K562 (cell line): ENCODE results near the gene AP1M2. TPM values are rescaled to one million over a fixed set of nuclear protein-coding genes. Genes with fewer than 3 reads are reported as not detected.

Experiments
- ARID3A ChIP-seq: IDR thresholded peaks from 2 replicates; pipeline ENCODE4 v1.6.1; 2012; ENCODE audit warnings: low read depth, low read length, improper control_type of control experiment, borderline replicate concordance
- BCL6 ChIP-seq: fragments of 250-450 bp; sonication (Bioruptor Pico); IDR thresholded peaks from 2 replicates; pipeline ENCODE4 v1.4.0; 2020
- ESRRB ChIP-seq: fragments of 250-450 bp; sonication (Bioruptor Pico); IDR thresholded peaks from 2 replicates; pipeline ENCODE4 v1.5.0; 2020; ENCODE audit warnings: mild to moderate bottlenecking, moderate library complexity, borderline replicate concordance
- FOXJ2 ChIP-seq: fragments of 200-800 bp; sonication (Bioruptor generic); IDR thresholded peaks from 2 replicates; pipeline ENCODE4 v1.6.1; 2016; ENCODE audit warnings: missing genetic modification characterization, missing compliant biosample characterization
- KDM2B ChIP-seq: fragments of 250-450 bp; sonication (Bioruptor Pico); IDR thresholded peaks from 2 replicates; pipeline ENCODE4 v1.8.0; 2021; ENCODE audit warnings: mild to moderate bottlenecking, moderate library complexity
- PRDM10 ChIP-seq: fragments of 450-650 bp; IDR thresholded peaks from 2 replicates; pipeline ENCODE4 v1.6.1; 2018; ENCODE audit not compliant: partially characterized antibody
- ZBTB8A ChIP-seq: fragments of 450-650 bp; IDR thresholded peaks from 2 replicates; pipeline ENCODE4 v1.6.1; 2018; ENCODE audit warnings: mild to moderate bottlenecking, moderate library complexity; ENCODE audit not compliant: partially characterized antibody
- ZNF23 ChIP-seq: fragments of 250-450 bp; sonication (Bioruptor Pico); IDR thresholded peaks from 2 replicates; pipeline ENCODE4 v1.4.0; 2020; ENCODE audit warnings: mild to moderate bottlenecking
- ZNF57 ChIP-seq: fragments of 450-650 bp; formaldehyde crosslinking; IDR thresholded peaks from 2 replicates; pipeline ENCODE4 v1.4.0; 2020; ENCODE audit warnings: mild to moderate bottlenecking, moderate library complexity
- polyA plus RNA-seq, 8 experiments: library from polyadenylated mRNA; depleted of rRNA in 4 of 8; stranded (reverse) in 5 of 8; unstranded in 3 of 8; fragments of >200 nt; fragmentation: Nextera tagmentation in 2 of 8; fragmentation: Illumina TruSeq in 1 of 8; extraction: Ambion mirVana in 2 of 8; extraction: Trizol in 1 of 8; gene quantifications; 2 replicates each; pipeline versions ENCODE4 v1.2.1 to v1.2.3, GENCODE V29; 2011 to 2014; ENCODE audit warnings: inconsistent platforms in 1 of 8, missing spikeins in 1 of 8
- total RNA-seq, 7 experiments: library from RNA; depleted of rRNA in 6 of 7; stranded (reverse); fragments of >200 nt in 6 of 7; fragmentation: Illumina TruSeq in 2 of 7; extraction: Trizol in 2 of 7; gene quantifications; 2 replicates each; pipeline versions ENCODE4 v1.2.1 to v1.2.3, GENCODE V29; 2011 to 2021; ENCODE audit warnings: low replicate concordance in 1 of 7
- TF ChIP-seq, protein P1 (sequence below): fragments of 450-650 bp; formaldehyde crosslinking; IDR thresholded peaks from 2 replicates; pipeline ENCODE4 v1.4.0; 2022; ENCODE audit warnings: missing genetic modification characterization
- TF ChIP-seq, protein P2 (sequence below), 2 experiments: fragments of 450-650 bp; formaldehyde crosslinking in 1 of 2; IDR thresholded peaks; 2 replicates each; pipeline versions ENCODE4 v1.4.0 to v1.6.1; 2014 to 2020; ENCODE audit warnings: mild to moderate bottlenecking in 2 of 2, borderline replicate concordance in 1 of 2, low read depth in 1 of 2

AP1M2 gene
- total and polyA plus RNA-seq, 9 of the 15 experiments (the other 6 are each of a cell fraction or from before 2014, with no cell fraction given), result 0.33 to 1.4 (median 0.89) TPM; not detected in 1

DNA sequence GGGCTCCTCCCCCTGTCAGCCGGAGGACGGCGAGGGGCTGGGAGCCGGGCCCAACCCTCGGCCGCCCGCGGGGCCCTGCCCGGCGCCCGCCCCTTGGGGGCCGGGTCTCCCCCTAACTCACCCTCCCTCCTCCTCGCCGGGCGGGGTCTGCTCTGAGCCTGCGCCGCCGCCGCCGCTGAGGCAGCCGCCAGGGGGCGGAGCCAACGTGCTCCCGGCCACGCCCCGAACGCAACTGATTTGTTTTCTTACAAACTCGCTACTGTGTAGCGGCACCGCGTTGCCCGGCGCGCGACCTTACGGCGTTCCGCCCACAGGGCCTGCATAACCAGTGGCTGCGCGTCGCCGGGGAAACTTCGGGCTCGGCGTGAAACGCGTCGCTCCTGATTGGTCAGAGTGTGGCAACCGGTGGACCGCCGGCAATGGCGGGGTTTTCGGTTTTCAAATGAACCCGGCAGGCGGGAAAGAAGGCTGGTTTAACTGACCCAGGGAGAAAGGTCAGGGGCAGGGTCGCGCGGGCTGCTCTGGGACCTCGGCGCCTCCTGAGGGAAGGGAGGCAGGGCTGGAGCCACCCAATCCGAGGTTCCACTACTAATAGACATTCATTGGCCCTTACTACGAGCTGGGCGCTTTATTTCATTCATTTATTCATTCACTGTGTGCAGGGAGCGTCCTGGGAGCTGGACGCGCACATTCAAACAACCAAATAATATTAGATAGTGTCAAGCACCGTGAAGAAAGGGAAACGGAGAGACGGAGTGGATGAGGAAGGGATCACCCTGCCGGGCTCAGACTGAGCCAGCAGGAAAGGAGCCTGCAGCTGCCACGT is 18.1 kb downstream of the AP1M2 start, which contains the start of gene CDKN2D (continued):
- TF ChIP-seq BCL6 (CRISPR knock-in tag) (no peak), ZBTB8A (no peak), ESRRB (CRISPR knock-in tag) (no peak), FOXJ2 (tag) (no peak; the same call in 1 of the 2 replicates), KDM2B (CRISPR knock-in tag) (no peak), ARID3A (no peak), ZNF57 (CRISPR knock-in tag) (no peak), ZNF23 (CRISPR knock-in tag) (no peak), PRDM10 (no peak)
- TF ChIP-seq, protein P1, sequence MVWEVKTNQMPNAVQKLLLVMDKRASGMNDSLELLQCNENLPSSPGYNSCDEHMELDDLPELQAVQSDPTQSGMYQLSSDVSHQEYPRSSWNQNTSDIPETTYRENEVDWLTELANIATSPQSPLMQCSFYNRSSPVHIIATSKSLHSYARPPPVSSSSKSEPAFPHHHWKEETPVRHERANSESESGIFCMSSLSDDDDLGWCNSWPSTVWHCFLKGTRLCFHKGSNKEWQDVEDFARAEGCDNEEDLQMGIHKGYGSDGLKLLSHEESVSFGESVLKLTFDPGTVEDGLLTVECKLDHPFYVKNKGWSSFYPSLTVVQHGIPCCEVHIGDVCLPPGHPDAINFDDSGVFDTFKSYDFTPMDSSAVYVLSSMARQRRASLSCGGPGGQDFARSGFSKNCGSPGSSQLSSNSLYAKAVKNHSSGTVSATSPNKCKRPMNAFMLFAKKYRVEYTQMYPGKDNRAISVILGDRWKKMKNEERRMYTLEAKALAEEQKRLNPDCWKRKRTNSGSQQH (CRISPR knock-in tag), result peak; percentile 98
- TF ChIP-seq, protein P2, sequence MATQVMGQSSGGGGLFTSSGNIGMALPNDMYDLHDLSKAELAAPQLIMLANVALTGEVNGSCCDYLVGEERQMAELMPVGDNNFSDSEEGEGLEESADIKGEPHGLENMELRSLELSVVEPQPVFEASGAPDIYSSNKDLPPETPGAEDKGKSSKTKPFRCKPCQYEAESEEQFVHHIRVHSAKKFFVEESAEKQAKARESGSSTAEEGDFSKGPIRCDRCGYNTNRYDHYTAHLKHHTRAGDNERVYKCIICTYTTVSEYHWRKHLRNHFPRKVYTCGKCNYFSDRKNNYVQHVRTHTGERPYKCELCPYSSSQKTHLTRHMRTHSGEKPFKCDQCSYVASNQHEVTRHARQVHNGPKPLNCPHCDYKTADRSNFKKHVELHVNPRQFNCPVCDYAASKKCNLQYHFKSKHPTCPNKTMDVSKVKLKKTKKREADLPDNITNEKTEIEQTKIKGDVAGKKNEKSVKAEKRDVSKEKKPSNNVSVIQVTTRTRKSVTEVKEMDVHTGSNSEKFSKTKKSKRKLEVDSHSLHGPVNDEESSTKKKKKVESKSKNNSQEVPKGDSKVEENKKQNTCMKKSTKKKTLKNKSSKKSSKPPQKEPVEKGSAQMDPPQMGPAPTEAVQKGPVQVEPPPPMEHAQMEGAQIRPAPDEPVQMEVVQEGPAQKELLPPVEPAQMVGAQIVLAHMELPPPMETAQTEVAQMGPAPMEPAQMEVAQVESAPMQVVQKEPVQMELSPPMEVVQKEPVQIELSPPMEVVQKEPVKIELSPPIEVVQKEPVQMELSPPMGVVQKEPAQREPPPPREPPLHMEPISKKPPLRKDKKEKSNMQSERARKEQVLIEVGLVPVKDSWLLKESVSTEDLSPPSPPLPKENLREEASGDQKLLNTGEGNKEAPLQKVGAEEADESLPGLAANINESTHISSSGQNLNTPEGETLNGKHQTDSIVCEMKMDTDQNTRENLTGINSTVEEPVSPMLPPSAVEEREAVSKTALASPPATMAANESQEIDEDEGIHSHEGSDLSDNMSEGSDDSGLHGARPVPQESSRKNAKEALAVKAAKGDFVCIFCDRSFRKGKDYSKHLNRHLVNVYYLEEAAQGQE (IDR thresholded peaks at IDR 0.05; ENCODE audit: borderline replicate concordance), result no peak
- TF ChIP-seq, protein P2 (CRISPR knock-in tag; IDR thresholded peaks at IDR 0.05; ENCODE audit: low read depth), result no peak
